ENCODE results near the gene ARL13A.
"Not testable (repeated sequence)": the region's sequence is repeated elsewhere in the genome, so short reads cannot be mapped to it uniquely, and the experiment has no call there.

ARL13A gene

DNA sequence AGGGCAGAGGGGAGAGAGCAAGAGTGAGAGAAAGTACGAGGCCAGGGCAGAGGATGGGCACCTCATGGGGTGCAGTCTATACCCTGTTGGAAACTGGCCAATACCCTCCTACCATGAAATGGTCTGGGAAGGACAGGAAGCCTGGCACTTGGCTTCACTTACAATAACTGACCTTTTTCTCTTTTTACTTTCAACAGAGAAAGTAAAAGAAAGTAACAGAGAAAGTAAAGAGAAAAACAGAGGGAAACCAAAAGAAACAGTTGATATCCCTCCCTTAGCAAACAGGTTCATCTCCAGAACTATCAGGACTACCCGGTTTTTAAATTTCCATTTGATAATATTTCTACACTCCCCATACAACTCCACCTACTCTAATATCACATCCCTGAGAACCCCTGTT is 20.6 kb downstream of the ARL13A start:
- no peak for DNase-seq (ENCODE audit: low spot score)

- no peak for DNase-seq (ENCODE audit: low spot score)
These were observed 25.1 kb downstream of the ARL13A start for GRCh38 chrX:100994352-100995281.

- DNase-seq (ENCODE audit: low spot score): no peak
These were observed 26.0 kb downstream of the ARL13A start for GRCh38 chrX:100995469-100995868.

GRCh38 chrX:100999451-100999850 is 29.9 kb downstream of the ARL13A start:
- DNase-seq (ENCODE audit: low spot score): no peak

GRCh38 chrX:101009090-101009489 is 39.6 kb downstream of the ARL13A start:
- DNase-seq (ENCODE audit: low spot score): no peak

DNA sequence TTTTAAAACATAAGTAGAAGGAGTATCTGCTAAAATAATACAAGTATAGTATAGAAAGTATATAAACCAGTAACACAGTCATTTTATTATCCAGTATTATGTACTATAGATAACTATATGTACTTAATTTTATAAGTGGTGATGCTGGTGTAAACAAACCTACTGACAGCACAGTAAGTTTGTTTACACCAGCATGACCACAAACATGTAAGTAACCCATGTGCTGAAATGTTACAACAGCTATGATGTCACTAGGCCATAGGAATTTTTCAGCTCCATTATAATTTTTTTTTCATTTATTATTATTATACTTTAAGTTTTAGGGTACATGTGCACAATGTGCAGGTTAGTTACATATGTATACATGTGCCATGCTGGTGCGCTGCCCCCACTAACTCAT is 42.5 kb downstream of the ARL13A start:
- DNase-seq (ENCODE audit: low spot score): not testable (repeated sequence)

DNA sequence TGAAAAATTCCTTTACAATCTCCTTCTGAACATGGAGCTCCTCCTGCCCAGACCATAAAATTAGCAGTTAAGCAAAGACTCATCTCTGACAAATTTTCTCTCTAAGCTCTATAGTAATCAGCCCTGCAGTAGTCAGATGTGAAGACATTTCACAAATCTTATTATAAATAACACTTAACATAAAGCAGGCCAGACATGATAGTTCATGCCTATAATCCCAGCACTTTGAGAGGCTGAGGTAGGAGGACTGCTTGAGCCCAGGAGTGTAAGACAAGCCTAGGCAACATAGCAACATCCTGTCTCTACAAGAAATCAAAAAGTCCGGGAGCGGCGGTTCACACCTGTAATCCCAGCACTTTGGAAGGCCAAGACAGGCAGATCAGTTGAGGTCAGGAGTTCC is 52.5 kb downstream of the ARL13A start:
- no peak for DNase-seq (ENCODE audit: low spot score)

DNA sequence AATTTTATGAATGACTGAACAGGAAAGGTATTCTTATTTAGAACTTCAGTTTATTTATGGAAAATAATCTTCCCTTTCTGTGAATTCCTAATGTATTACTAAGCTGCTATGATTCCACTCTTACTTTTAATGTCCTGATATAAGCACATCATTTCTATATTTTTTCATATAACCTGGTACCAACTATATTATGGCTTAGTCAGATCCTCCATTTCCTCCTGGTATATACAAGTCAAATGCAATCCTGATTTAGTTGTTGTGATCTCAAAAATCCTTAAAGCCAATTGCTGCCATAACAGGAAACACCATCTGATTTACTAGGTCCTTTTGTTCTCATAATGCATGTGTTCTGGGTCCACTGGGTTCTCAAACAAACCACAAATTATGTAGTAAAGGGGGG is 55.6 kb downstream of the ARL13A start:
- no peak for DNase-seq (ENCODE audit: low spot score)

GRCh38 chrX:101028562-101028961 is 59.1 kb downstream of the ARL13A start:
- DNase-seq (ENCODE audit: low spot score): no peak

GRCh38 chrX:101029665-101030064 is 60.2 kb downstream of the ARL13A start:
- DNase-seq (ENCODE audit: low spot score): no peak

DNA sequence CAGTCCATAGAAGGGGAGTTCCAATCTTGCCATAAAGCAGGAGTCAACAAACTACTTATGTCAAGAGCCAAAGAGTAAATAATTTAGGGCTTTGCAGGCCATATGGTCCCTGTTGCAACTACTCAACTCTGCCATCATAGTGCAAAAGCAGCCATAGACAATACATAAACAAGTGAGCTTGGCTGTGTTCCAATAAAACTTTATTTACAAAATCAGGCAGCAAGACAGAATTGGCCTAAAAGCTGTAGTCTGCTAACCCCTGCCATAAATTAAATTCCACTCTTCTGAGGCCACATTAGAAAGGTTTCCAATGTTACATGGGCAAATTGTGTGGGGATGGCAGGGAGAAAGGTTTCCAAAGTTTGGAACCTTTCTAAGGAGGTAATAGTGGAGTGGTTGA is 67.7 kb downstream of the ARL13A start:
- no peak for DNase-seq (ENCODE audit: low spot score)

DNA sequence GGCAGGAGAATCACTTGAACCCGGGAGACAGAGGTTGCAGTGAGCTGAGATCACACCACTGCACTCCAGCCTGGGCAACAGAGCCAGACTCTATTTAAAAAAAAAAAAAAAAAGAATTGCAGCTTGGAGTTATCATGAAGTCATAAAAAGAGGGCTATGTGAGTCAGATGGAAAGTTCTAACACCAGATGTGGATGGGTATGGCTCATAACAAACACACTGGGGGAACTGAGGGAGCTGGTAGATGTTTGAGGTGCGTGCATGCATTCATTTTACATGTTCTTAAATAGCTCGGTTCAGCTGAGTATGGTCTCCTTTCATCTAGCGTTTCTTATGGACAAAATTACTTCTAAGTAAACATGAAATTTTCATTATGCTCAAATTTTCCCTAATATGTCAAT is 70.7 kb downstream of the ARL13A start:
- DNase-seq (ENCODE audit: low spot score): no peak

All from CD4-positive, alpha-beta T cell treated with Interleukin-6 at 100 ng/mL for 8 hours (primary cell).